UCSD-AML1 (cell line): ENCODE measurements around the gene SNRPD3.
A peak's percentile ranks its signal among the peaks of the same experiment; 100 is the strongest.
"Not testable (repeated sequence)": the region's sequence is repeated elsewhere in the genome, so short reads cannot be mapped to it uniquely, and the experiment has no call there.

Experiments
- DNase-seq: peaks from one replicate; lab custom pipeline; 2025; ENCODE audit not compliant: unreplicated experiment; lab: John Stamatoyannopoulos, UW

SNRPD3 gene

DNA sequence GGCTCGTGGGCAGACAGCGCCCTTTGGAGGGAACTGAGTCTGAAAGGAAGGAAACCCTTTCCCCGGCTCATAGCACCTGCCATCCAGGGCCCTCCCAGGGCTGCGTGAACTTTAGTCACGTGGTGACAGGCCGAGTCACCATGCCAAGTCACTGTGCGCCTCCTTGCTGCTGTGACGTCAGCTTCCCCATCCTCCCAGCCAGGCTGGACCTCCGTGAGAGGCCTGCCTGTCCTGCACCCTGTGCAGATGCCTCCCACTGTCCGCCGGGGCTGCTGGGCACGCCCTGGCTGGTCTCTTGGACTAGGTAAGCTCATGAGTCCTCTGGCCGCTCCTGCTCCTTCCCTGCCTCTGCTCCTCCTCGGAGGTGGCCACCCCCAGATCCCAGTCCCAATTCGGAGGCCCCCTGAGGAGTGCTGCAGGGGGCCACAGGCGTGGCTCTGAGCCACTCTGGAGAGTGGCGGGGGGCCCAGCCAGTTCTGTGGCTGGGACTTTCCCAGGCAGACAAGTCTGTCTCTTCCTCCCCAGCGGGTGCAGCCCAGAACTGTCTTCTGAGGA lies 51.7 kb downstream of the SNRPD3 start:
- peak; percentile 76 for DNase-seq

DNA sequence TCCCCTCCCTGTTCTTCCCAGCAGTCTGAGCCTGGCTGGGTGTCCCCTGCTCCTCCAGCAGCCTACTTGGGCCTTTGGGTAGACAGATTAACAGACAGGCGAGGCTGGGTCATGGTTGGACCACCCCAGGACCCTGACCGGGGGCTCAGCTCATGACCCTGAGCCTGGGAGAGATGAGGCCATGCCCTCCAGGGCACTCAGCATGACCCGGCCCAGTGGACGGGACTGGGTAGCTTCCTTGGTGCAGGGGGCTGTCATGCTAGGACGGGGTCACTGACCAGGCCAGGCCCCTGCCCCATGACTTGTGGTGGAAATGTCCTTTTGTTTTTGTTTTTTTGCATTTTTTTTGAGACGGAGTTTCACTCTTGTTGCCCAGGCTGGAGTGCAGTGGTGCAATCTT lies 52.5 kb downstream of the SNRPD3 start:
- not testable (repeated sequence) for DNase-seq

DNA sequence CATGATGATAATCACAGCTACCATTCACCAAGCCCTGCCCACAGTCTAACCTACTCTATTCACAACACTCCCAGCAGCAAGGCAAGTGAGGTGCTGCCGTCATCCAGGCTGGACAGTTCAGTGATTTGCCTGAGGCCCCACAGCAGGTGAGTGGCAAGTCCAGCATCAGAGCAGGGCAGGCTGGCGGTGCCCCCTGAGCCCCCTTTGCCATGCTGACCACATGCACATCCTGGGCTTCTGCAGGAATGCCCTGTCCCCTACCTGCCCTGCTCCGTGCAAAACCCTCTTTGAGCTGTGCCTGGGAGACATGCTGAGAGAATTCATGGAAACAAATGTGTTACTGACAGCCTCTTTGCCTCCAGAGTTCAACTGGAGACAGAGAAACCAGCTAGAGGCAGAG lies 54.1 kb downstream of the SNRPD3 start:
- not testable (repeated sequence) for DNase-seq

DNA sequence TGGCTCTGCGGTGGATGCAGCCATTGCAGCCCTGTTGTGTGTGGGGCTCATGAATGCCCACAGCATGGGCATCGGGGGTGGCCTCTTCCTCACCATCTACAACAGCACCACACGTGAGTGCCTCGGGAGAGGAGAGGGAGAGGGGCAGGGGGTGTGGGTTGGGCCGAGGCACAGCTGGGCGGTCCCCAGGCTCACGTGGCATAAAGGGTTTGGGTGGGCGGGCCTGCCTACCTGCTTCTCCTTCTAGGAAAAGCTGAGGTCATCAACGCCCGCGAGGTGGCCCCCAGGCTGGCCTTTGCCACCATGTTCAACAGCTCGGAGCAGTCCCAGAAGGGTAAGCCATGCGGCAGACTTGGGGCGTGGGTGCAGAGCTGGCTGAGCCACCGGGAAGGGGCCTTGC lies 59.0 kb downstream of the SNRPD3 start:
- not testable (repeated sequence) for DNase-seq

DNA sequence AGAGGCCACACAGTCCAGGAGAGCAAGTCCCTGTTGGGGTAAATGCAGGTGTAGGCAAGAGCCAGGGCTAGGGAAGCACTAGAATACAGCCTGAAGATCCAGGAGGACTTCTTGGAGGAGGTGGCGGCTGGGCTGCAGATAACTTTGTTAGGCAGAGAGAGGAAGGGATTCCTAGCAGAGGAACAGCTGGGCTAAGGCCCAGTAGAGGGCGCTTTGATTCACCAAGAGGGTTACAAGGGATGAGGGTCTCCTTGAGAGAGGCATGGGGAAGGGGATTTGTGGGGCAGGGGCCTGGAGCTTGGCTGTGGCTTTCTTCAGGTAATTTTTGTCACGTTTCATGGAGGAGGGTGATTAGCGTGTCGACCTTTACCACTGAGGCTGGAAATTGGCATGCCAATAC lies 65.4 kb downstream of the SNRPD3 start:
- DNase-seq, result not testable (repeated sequence)

DNA sequence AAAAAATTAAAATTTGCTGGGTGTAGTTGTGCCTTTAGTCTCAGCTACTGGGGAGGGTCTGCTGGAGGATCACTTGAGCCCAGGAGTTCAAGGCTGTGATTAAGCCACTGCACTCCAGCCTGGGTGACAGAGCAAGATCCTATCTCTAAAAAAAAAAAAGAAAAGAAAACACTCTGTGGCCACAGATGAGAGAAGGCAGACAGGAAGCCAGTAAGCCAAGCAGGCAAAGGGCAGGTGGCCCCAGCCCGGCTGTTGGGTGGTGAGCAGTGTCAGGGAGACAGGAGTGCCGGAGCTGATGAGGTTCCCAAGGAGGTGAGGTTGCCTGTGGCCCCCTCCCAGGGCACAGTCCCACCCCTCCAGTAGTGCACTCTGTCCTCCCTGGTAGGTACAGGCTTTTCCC lies 66.8 kb downstream of the SNRPD3 start:
- not testable (repeated sequence) for DNase-seq
